HepG2 (cell line): ENCODE data around the gene ELF1.

Source experiments
- EZH2 ChIP-seq: conservative IDR thresholded peaks from 2 replicates; pipeline ENCODE4 v1.6.1; 2012; ENCODE audit warnings: mild to moderate bottlenecking, low read depth, low read length, moderate library complexity
- GABPB1 ChIP-seq: IDR thresholded peaks from 2 replicates; pipeline ENCODE4 v1.6.1; 2016; ENCODE audit warnings: mild to moderate bottlenecking, missing genetic modification reagents, moderate library complexity, missing compliant biosample characterization
- HCFC1 ChIP-seq: fragments of 150-350 bp; IDR thresholded peaks from 2 replicates; pipeline ENCODE4 v1.6.1; 2014; ENCODE audit warnings: low read depth, low read length
- KDM1A ChIP-seq: IDR thresholded peaks from 2 replicates; pipeline ENCODE4 v1.6.1; 2016; ENCODE audit warnings: missing compliant biosample characterization
- NFRKB ChIP-seq: fragments of 450-650 bp; IDR thresholded peaks from 2 replicates; pipeline ENCODE4 v1.6.1; 2017
- POLR2A ChIP-seq, 2 experiments: IDR thresholded peaks; 2 replicates each; pipeline ENCODE4 v1.6.1; 2011; ENCODE audit warnings: low read depth in 2 of 2, low read length in 2 of 2, mild to moderate bottlenecking in 1 of 2, moderate library complexity in 1 of 2; ENCODE audit not compliant: insufficient read depth in 1 of 2
- RFX5 ChIP-seq: IDR thresholded peaks from 2 replicates; pipeline ENCODE4 v1.6.1; 2011; ENCODE audit warnings: low read depth, low read length, improper control_type of control experiment
- RNF2 ChIP-seq: fragments of 450-650 bp; conservative IDR thresholded peaks from 2 replicates; pipeline ENCODE4 v1.6.1; 2016; ENCODE audit warnings: low read depth
- ZNF205 ChIP-seq: IDR thresholded peaks from 2 replicates; pipeline ENCODE4 v1.6.1; 2018; ENCODE audit warnings: missing biosample characterization, missing genetic modification reagents

GRCh38 chr13:41026788-41027187 lies 7.7 kb upstream of the ELF1 start:
- TF ChIP-seq EZH2 = no peak
- TF ChIP-seq KDM1A (CRISPR knock-in tag) = no peak
- TF ChIP-seq POLR2A (IDR thresholded peaks at IDR 0.05; ENCODE audit: insufficient read depth in 1 of 2, low read depth in 2 of 2, low read length in 2 of 2) = no peak
- no peak for TF ChIP-seq RNF2
- no peak for TF ChIP-seq GABPB1 (CRISPR knock-in tag)
- TF ChIP-seq ZNF205 (CRISPR knock-in tag) = no peak
- no peak for TF ChIP-seq NFRKB
- TF ChIP-seq RFX5 = no peak
- TF ChIP-seq HCFC1 = no peak
